Measurements from ENCODE around the gene GAS2L1.
A peak's percentile ranks its signal among the peaks of the same experiment; 100 is the strongest.

GAS2L1 gene

GRCh38 chr22:29329581-29329980 lies 23.1 kb downstream of the GAS2L1 start:
- H3K4me1 ChIP-seq (ENCODE audit: control insufficient read depth, insufficient read depth, low read length), result no peaks in the 10 kb centered on the region
- POLR2A ChIA-PET, result no interaction called here
- no peak overlapping the region for H3K4me3 ChIP-seq (ENCODE audit: low read depth, low read length)
- TF ChIP-seq, protein P1, sequence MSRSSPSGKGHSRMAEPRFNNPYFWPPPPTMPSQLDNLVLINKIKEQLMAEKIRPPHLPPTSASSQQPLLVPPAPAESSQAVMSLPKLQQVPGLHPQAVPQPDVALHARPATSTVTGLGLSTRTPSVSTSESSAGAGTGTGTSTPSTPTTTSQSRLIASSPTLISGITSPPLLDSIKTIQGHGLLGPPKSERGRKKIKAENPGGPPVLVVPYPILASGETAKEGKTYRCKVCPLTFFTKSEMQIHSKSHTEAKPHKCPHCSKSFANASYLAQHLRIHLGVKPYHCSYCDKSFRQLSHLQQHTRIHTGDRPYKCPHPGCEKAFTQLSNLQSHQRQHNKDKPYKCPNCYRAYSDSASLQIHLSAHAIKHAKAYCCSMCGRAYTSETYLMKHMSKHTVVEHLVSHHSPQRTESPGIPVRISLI (tag by site-specific recombination; IDR thresholded peaks at IDR 0.05), result no peak
- TF ChIP-seq ZBTB8A (tag by site-specific recombination; IDR thresholded peaks at IDR 0.05) (no peak), ZNF292 (tag by site-specific recombination; IDR thresholded peaks at IDR 0.05; ENCODE audit: borderline replicate concordance, low read depth) (no peak), OSR2 (tag by site-specific recombination; IDR thresholded peaks at IDR 0.05) (no peak), GLIS2 (tag by site-specific recombination; IDR thresholded peaks at IDR 0.05) (0 out of 2 replicates have a peak, but pooled peaks have one; percentile 12)
- peaks cover 0 to 88% of the 10 kb centered on the region in 2 experiments; a peak in 2 of 3 replicates for H3K36me3 ChIP-seq (ENCODE audit: control insufficient read depth in 2 of 2, insufficient read depth in 1 of 2, low read length in 2 of 2)
- H3K27ac ChIP-seq (ENCODE audit: extremely low read depth, low read depth, low read length), result no peak overlapping the region
- no peaks in the 10 kb centered on the region for H3K9me3 ChIP-seq (ENCODE audit: control insufficient read depth, insufficient read depth, low read depth, low read length)
- CTCF ChIA-PET, result interaction anchor here (0.5 kb wide), 1 partner anchor 14 kb away, joined by 4 read pairs; no protein-coding TSS in a partner anchor

- Histone ChIP-seq H3K9me3 (ENCODE audit: control insufficient read depth, insufficient read depth, low read depth, low read length) (no peaks in the 10 kb centered on the region), H3K36me3 (ENCODE audit: control insufficient read depth in 2 of 2, insufficient read depth in 1 of 2, low read length in 2 of 2) (peaks cover 0 to 95% of the 10 kb centered on the region in 2 experiments; a peak in 2 of 3 replicates), H3K4me3 (ENCODE audit: low read depth, low read length) (no peak overlapping the region), H3K27ac (ENCODE audit: extremely low read depth, low read depth, low read length) (0 out of 2 replicates have a peak overlapping the region, but pooled peaks have one; percentile 16), H3K4me1 (ENCODE audit: control insufficient read depth, insufficient read depth, low read length) (no peaks in the 10 kb centered on the region)
- TF ChIP-seq, protein P2, sequence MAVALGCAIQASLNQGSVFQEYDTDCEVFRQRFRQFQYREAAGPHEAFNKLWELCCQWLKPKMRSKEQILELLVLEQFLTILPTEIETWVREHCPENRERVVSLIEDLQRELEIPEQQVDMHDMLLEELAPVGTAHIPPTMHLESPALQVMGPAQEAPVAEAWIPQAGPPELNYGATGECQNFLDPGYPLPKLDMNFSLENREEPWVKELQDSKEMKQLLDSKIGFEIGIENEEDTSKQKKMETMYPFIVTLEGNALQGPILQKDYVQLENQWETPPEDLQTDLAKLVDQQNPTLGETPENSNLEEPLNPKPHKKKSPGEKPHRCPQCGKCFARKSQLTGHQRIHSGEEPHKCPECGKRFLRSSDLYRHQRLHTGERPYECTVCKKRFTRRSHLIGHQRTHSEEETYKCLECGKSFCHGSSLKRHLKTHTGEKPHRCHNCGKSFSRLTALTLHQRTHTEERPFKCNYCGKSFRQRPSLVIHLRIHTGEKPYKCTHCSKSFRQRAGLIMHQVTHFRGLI (tag by site-specific recombination; IDR thresholded peaks at IDR 0.05), result no peak
- TF ChIP-seq ZSCAN30 (tag by site-specific recombination; IDR thresholded peaks at IDR 0.05) (no peak), OVOL3 (tag by site-specific recombination; IDR thresholded peaks at IDR 0.05) (no peak), ZNF121 (tag by site-specific recombination; IDR thresholded peaks at IDR 0.05) (no peak), ZBTB7A (tag by site-specific recombination; IDR thresholded peaks at IDR 0.05; ENCODE audit: low read depth) (no peak), ZNF518A (tag by site-specific recombination; conservative IDR thresholded peaks at IDR 0.05; ENCODE audit: low read depth) (no peak), KLF10 (tag by site-specific recombination; IDR thresholded peaks at IDR 0.05) (no peak), ZNF610 (tag by site-specific recombination; IDR thresholded peaks at IDR 0.05; ENCODE audit: borderline replicate concordance) (no peak), KLF17 (tag by site-specific recombination; IDR thresholded peaks at IDR 0.05) (no peak), ZNF501 (tag by site-specific recombination; IDR thresholded peaks at IDR 0.05) (no peak), TCF7L2 (IDR thresholded peaks at IDR 0.05; ENCODE audit: borderline replicate concordance, low read depth, low read length) (no peak), ZNF621 (tag by site-specific recombination; IDR thresholded peaks at IDR 0.05) (no peak), ZNF670 (tag by site-specific recombination; IDR thresholded peaks at IDR 0.05; ENCODE audit: low read depth) (no peak), ZFHX2 (tag by site-specific recombination; conservative IDR thresholded peaks at IDR 0.05) (no peak)
- TF ChIP-seq, protein P3, sequence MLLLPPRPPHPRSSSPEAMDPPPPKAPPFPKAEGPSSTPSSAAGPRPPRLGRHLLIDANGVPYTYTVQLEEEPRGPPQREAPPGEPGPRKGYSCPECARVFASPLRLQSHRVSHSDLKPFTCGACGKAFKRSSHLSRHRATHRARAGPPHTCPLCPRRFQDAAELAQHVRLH (tag by site-specific recombination; IDR thresholded peaks at IDR 0.05), result no peak
- CTCF ChIA-PET, result no interaction called here
- POLR2A ChIA-PET, result no interaction called here
Observed at GRCh38 chr22:29330291-29330690, 23.8 kb downstream of the GAS2L1 start.

Measured in HEK293 (cell line).